ENCODE results near the gene MYO9B.

MYO9B gene, protein sequence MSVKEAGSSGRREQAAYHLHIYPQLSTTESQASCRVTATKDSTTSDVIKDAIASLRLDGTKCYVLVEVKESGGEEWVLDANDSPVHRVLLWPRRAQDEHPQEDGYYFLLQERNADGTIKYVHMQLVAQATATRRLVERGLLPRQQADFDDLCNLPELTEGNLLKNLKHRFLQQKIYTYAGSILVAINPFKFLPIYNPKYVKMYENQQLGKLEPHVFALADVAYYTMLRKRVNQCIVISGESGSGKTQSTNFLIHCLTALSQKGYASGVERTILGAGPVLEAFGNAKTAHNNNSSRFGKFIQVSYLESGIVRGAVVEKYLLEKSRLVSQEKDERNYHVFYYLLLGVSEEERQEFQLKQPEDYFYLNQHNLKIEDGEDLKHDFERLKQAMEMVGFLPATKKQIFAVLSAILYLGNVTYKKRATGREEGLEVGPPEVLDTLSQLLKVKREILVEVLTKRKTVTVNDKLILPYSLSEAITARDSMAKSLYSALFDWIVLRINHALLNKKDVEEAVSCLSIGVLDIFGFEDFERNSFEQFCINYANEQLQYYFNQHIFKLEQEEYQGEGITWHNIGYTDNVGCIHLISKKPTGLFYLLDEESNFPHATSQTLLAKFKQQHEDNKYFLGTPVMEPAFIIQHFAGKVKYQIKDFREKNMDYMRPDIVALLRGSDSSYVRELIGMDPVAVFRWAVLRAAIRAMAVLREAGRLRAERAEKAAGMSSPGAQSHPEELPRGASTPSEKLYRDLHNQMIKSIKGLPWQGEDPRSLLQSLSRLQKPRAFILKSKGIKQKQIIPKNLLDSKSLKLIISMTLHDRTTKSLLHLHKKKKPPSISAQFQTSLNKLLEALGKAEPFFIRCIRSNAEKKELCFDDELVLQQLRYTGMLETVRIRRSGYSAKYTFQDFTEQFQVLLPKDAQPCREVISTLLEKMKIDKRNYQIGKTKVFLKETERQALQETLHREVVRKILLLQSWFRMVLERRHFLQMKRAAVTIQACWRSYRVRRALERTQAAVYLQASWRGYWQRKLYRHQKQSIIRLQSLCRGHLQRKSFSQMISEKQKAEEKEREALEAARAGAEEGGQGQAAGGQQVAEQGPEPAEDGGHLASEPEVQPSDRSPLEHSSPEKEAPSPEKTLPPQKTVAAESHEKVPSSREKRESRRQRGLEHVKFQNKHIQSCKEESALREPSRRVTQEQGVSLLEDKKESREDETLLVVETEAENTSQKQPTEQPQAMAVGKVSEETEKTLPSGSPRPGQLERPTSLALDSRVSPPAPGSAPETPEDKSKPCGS (N-terminal part only)
- 165 to 324 (median 235) reads per million in 3 experiments for total RNA-seq

- peak; percentile 100 for DNase-seq
Measured at GRCh38 chr19:17075035-17075863, at the start of gene MYO9B, which contains the start of gene HAUS8. Gene MYO9B, plus strand, starts transcription at chr19:17075777. Its CDS starts 25,941 bp downstream, at chr19:17101718. Gene HAUS8, minus strand, starts transcription at chr19:17075452. Its CDS starts 30 bp downstream, at chr19:17075422.

GRCh38 chr19:17025991-17026658, 49.5 kb upstream of the MYO9B start:
- DNase-seq: no peak

GRCh38 chr19:17026706-17027534, 48.7 kb upstream of the MYO9B start, which contains the start of gene CPAMD8:
Gene CPAMD8, minus strand, starts transcription at chr19:17026810. Its CDS starts 168 bp downstream, at chr19:17026642.
- no peak for DNase-seq

DNA sequence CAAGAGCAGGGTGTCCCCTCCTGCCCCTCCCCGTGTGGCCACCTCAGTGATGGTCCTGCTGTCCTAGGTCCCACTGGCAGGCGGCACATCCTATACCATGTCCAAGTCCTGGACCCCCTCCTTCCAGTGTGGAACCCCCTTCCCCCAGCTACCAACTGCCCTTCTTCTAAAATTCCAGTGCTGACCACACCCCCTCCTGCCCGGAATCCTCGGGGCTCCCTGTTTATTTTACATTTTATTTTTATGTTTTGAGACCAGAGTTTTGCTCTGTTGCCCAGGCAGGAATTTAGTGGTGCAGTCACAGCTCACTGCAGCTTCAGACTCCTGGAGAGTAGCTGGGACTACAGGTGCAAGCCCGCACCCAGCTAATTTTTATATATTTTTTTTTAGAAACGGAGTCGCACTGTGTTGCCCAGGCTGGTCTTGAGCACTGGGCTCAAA, 48.0 kb upstream of the MYO9B start:
- DNase-seq: no peak

GRCh38 chr19:17031741-17032140, 43.8 kb upstream of the MYO9B start:
- DNase-seq: no peak

DNA sequence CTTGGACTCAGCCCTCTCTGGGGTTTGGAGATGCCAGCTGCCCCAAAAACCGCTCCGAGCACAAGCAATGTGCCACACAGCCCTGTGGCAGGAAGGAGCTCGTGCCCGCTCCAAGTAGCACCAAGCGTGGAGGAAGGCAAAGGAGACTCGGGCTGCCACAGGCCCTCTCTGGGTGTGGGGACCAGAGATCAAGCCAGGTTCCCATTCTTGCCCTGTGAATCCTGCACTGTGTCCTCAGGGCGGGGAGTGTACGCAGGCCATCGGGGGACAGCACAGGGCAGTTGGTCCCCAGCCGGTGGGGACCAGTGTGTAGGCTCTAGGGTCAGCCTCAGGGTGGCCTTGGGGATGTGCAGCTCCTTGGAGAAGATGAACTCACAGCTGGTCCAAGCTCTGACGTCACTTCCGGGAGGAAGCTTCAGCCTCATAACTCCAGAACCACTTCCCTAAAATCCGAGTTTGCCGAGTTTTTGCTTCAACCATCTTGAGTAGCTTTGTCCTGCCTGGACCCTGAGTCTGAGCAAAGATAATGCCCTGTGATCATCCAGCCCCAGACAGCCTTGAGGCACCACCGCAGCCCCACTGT, 39.6 kb upstream of the MYO9B start:
- no peak for DNase-seq

GRCh38 chr19:17036640-17037039, 38.9 kb upstream of the MYO9B start:
- DNase-seq: no peak

- no peak for DNase-seq
Measured at GRCh38 chr19:17037184-17037583, 38.4 kb upstream of the MYO9B start.

DNA sequence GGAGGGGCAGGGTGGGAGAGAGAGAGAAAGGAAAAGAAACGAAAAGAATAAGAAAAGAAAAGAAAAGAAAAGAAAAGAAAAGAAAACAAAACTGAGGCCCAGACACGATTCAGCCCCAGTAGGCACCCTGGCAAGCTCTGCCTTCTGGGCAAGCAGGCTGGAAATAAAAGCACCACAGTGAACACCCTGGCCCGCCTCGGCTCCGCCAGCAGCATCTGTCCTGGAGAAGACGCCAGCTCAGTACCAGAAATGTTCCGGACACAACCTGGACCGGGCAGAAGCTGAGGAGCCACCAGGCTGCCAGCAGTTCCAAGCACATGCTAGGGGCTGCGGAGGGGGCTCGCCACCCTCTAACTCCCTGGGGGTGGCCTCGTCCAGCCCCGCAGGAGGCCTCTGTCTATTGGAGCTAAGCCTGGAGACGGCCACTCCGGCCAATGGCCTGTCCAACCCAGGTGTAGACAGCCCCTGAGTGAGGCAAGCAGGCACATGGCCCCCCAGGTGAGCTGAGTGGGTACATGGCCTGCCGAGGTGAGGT, 37.5 kb upstream of the MYO9B start:
- no peak for DNase-seq

DNA sequence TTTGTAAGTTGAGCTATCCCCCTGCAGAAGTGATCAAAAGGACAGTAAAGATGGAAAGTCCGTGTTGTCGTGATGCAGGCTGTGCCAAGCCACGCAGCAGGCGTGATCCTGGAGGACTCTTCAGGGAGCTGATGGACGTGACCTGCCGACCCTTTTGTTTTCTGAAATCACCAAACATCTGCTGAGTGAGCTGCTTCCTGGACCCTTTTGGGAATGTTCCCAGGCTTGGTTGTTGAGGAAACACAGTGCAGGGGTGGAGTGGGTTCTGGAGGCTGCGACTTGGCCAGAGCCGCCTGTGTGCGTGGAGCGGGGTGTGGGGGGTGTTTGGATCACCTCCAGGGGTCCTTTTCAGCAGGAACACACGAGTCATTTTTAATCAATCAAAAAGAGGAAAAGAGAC, 33.6 kb upstream of the MYO9B start:
- no peak for DNase-seq

GRCh38 chr19:17043744-17044143, 31.8 kb upstream of the MYO9B start:
- no peak for DNase-seq

DNA sequence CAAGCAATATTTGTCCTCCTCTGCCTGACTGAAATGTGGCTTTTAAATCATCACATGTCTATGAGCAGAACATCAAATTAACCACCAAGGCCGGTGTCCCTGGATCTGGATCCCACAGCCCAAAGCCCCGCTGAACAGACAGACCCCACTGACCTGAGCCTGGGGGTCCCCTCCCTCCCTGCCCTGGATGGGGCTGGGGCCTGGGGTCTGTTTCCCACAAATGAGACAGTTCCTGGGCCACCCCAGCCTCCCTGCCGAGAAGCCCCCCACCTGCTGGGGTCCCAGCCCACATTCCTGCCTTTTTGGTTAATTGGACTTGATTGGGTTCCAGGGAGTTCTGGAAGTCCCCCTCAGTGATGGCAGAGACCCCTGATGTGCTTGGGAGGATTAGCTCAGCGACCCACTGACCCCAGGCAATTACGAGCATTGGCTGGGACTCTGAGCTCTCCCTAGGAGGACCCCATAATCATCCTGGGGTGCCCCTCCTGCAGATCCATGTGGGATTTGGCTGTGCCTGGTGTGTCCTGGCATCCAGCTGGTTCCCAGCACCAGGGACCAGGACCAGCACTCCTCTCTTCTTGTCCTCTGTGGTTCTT, 29.6 kb upstream of the MYO9B start:
- no peak for DNase-seq

- no peak for DNase-seq
Measured at GRCh38 chr19:17048885-17049453, 26.6 kb upstream of the MYO9B start.

GRCh38 chr19:17049711-17050280, 25.8 kb upstream of the MYO9B start:
- no peak for DNase-seq

- DNase-seq: no peak
Measured at GRCh38 chr19:17052439-17052838, 23.1 kb upstream of the MYO9B start.

GRCh38 chr19:17054746-17055145, 20.8 kb upstream of the MYO9B start:
- no peak for DNase-seq

- no peak for DNase-seq
Measured at GRCh38 chr19:17055636-17056035, 19.9 kb upstream of the MYO9B start.

DNA sequence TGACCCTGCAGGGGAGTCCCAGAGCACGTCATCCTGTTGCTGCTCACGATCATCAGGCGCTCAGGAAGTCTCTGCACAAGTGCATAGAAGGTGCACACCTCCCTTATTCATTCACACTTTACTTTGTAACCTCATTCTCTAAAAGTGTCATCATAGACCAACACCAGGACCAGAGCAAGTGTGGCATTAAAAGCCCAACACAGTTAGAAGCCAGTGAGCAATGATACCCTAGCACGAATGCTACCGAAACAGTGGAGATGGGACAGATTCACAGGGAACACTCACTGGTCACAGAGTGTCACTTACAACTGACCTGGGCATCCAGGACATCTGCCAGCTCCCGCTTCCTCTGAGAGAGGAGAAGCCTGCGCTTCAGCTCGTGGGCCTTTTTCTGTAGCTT, 17.3 kb upstream of the MYO9B start:
- no peak for DNase-seq
